ENCODE measurements around the gene LRRC56. TPM values are rescaled to one million over a fixed set of nuclear protein-coding genes. Genes with fewer than 3 reads are reported as not detected.

LRRC56 gene
- total and polyA plus RNA-seq, 2 of the 13 experiments (the other 11 are each of a cell fraction or from before 2014, with no cell fraction given) = 0.11 to 0.29 TPM

DNA sequence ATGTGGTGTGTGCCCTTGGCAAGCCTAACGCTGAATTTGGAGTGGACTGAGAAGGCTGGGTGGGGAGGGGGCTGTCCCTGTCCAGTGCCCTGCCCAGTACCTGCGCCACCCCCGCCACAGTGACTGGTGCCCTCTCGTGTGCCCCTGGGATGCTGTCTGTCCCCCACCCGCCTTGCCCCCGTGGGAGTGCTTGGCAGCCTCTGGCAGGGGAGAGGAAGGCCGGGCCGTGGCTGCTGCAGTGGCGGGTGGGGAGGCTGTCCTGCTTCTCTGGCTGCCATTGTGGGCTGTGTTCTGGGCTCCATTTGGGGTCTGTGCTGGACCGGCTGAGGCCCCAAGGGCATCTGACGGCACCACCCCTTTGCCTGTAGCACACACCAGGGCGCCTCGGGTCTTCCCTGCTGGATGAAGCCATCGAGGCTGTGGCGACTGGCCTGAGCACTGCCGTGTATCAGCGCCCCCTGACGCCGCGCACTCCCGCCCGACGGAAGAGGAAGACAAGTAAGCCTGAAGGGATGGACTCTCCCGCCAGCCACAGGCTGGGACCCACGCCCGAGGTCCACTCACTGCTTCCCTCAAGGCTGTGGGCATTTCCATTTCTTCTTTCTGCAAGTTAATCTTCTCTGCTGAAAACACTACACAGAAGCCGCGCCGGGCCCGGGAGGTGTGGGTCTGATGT, 60.8 kb downstream of the LRRC56 start:
- FAIRE-seq (no peak), DNase-seq (ENCODE audit: low spot score) (no peak), ATAC-seq (no peak)
- CTCF ChIA-PET (ENCODE audit: low intra/inter-chr PET ratio, low total read pairs) = no interaction called here
- H2AFZ ChIP-seq (ENCODE audit: low read length) = no peak overlapping the region
- H3K4me2 ChIP-seq (ENCODE audit: low read depth, low read length) = no peak overlapping the region
- BruUV-seq (replicated peaks) = no TSS peak
- no peak overlapping the region for H3K27ac ChIP-seq (ENCODE audit: extremely low read length, insufficient read depth, low read length)
- in situ Hi-C loops (cut with HindIII; ENCODE audit: extremely low pct_ligation_motif_present, low pct_unique_long_range_greater_than_20kb) (loop anchor here (5.0 kb wide), 1 partner anchor 41 kb away; no protein-coding TSS in a partner anchor), intact Hi-C loops (cut with micrococcal nuclease; ENCODE audit: unreplicated experiment) (no loop called here)
- no peak overlapping the region for H3K4me3 ChIP-seq (replicated peaks in 1 of 3; ENCODE audit: insufficient read depth in 1 of 3, low read depth in 2 of 3, low read length in 3 of 3)
- POLR2A ChIA-PET = no interaction called here
- H4K20me1 ChIP-seq (ENCODE audit: insufficient read depth, low read length) = peaks cover 4% of the 10 kb centered on the region; the same call in 1 of the 2 replicates
- peaks cover 45 to 87% of the 10 kb centered on the region in 2 experiments for H3K36me3 ChIP-seq (replicated peaks in 1 of 2; ENCODE audit: control insufficient read depth in 1 of 2, insufficient read depth in 2 of 2, low read length in 2 of 2)
- H3K27me3 ChIP-seq (ENCODE audit: control insufficient read depth in 1 of 2, insufficient read depth in 2 of 2, low read length in 2 of 2) = no peaks in the 10 kb centered on the region
- H3K4me1 ChIP-seq (ENCODE audit: insufficient read depth, low read length) = peaks cover 12% of the 10 kb centered on the region
- no peak overlapping the region for H3K9ac ChIP-seq (ENCODE audit: insufficient read depth, low read depth, low read length)
- WGBS (ENCODE audit: low lambda C conversion rate) = 97% methylated on average over 25 of the region's 30 CpGs
- peaks cover 2% of the 10 kb centered on the region for H3K79me2 ChIP-seq (ENCODE audit: insufficient read depth, low read length)
- TF ChIP-seq AGO2 (optimal IDR thresholded peaks at IDR 0.05; ENCODE audit: low read depth, low read length) (peak; percentile 84), ZC3H4 (CRISPR knock-in tag; IDR thresholded peaks at IDR 0.05; ENCODE audit: borderline replicate concordance) (no peak), RBFOX2 (IDR thresholded peaks at IDR 0.05; ENCODE audit: low read depth, low read length) (0 out of 2 replicates have a peak, but pooled peaks have one; percentile 23)
- no peaks in the 10 kb centered on the region for H3K9me3 ChIP-seq (ENCODE audit: low read length)

DNA sequence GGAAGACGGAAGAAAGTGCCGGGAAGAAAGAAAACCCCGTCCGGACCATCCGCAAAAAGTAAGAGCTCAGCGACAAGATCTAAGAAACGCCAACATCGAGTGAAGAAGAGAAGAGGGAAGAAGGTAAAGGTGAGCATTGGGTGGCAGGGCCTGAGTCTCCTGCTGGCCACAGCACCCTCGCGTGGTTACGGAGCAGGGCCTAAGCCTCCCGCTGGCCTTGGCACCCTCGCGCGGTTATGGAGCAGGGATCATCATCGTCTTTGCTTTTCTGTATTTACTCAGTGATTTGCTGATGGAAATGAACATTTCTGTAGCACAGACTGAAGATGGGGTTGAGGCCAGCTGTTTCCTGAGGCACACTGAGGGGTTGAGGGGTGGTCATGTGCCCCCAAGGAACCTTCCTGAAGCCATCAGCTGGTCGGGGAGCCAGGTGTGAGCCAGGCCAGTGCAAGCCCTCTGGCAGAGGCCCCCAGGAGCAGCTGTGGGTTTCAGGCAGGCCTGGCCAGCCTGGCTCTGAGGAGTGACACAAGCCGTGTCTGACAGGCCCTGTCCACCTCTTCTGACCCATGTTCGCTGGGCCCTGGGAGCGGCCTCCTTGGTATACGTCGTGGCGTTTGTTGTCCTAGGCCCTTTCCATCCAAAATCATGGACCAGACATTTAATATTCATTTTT, 64.4 kb downstream of the LRRC56 start:
- POLR2A ChIA-PET = interaction anchor here (1.2 kb wide), 1 partner anchor 24 kb away, joined by 3 read pairs; no protein-coding TSS in a partner anchor
- no peak overlapping the region for H3K9ac ChIP-seq (ENCODE audit: insufficient read depth, low read depth, low read length)
- no peaks in the 10 kb centered on the region for H3K9me3 ChIP-seq (ENCODE audit: low read length)
- DNase-seq (ENCODE audit: low spot score) = no peak
- 95% methylated on average over 22 of the region's 23 CpGs for WGBS (ENCODE audit: low lambda C conversion rate)
- H2AFZ ChIP-seq (ENCODE audit: low read length) = no peak overlapping the region
- no peaks in the 10 kb centered on the region for H3K79me2 ChIP-seq (ENCODE audit: insufficient read depth, low read length)
- no peaks in the 10 kb centered on the region for H3K27me3 ChIP-seq (ENCODE audit: control insufficient read depth in 1 of 2, insufficient read depth in 2 of 2, low read length in 2 of 2)
- H3K4me2 ChIP-seq (ENCODE audit: low read depth, low read length) = no peak overlapping the region
- no TSS peak for BruUV-seq (replicated peaks)
- in situ Hi-C loops (cut with HindIII; ENCODE audit: extremely low pct_ligation_motif_present, low pct_unique_long_range_greater_than_20kb) = no loop called here
- intact Hi-C loops (cut with micrococcal nuclease; ENCODE audit: unreplicated experiment) = no loop called here
- H3K27ac ChIP-seq (ENCODE audit: extremely low read length, insufficient read depth, low read length) = no peak overlapping the region
- H3K36me3 ChIP-seq (replicated peaks in 1 of 2; ENCODE audit: control insufficient read depth in 1 of 2, insufficient read depth in 2 of 2, low read length in 2 of 2) = peaks cover 48 to 84% of the 10 kb centered on the region in 2 experiments
- H4K20me1 ChIP-seq (ENCODE audit: insufficient read depth, low read length) = 0 out of 2 replicates have a peak, but pooled peaks cover 4% of the 10 kb centered on the region
- FAIRE-seq = no peak
- no peak overlapping the region for H3K4me3 ChIP-seq (replicated peaks in 1 of 3; ENCODE audit: insufficient read depth in 1 of 3, low read depth in 2 of 3, low read length in 3 of 3)
- no peaks in the 10 kb centered on the region for H3K4me1 ChIP-seq (ENCODE audit: insufficient read depth, low read length)
- ATAC-seq = peak; percentile 12; the same call in 2 of the 3 replicates
- CTCF ChIA-PET (ENCODE audit: low intra/inter-chr PET ratio, low total read pairs) = no interaction called here
- TF ChIP-seq ZNF33A (CRISPR knock-in tag; IDR thresholded peaks at IDR 0.05; ENCODE audit: borderline replicate concordance) (no peak), ZBTB38 (CRISPR knock-in tag; IDR thresholded peaks at IDR 0.05) (0 out of 2 replicates have a peak, but pooled peaks have one; percentile 29), MEF2D (CRISPR knock-in tag; IDR thresholded peaks at IDR 0.05) (no peak), RBM22 (optimal IDR thresholded peaks at IDR 0.05; ENCODE audit: low read length) (peak; percentile 75), MTA1 (CRISPR knock-in tag; IDR thresholded peaks at IDR 0.05; ENCODE audit: borderline replicate concordance) (no peak)
- TF ChIP-seq, protein P1, sequence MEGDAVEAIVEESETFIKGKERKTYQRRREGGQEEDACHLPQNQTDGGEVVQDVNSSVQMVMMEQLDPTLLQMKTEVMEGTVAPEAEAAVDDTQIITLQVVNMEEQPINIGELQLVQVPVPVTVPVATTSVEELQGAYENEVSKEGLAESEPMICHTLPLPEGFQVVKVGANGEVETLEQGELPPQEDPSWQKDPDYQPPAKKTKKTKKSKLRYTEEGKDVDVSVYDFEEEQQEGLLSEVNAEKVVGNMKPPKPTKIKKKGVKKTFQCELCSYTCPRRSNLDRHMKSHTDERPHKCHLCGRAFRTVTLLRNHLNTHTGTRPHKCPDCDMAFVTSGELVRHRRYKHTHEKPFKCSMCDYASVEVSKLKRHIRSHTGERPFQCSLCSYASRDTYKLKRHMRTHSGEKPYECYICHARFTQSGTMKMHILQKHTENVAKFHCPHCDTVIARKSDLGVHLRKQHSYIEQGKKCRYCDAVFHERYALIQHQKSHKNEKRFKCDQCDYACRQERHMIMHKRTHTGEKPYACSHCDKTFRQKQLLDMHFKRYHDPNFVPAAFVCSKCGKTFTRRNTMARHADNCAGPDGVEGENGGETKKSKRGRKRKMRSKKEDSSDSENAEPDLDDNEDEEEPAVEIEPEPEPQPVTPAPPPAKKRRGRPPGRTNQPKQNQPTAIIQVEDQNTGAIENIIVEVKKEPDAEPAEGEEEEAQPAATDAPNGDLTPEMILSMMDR (CRISPR knock-in tag; IDR thresholded peaks at IDR 0.05) = 0 out of 2 replicates have a peak, but pooled peaks have one; percentile 11
- TF ChIP-seq, protein P2, sequence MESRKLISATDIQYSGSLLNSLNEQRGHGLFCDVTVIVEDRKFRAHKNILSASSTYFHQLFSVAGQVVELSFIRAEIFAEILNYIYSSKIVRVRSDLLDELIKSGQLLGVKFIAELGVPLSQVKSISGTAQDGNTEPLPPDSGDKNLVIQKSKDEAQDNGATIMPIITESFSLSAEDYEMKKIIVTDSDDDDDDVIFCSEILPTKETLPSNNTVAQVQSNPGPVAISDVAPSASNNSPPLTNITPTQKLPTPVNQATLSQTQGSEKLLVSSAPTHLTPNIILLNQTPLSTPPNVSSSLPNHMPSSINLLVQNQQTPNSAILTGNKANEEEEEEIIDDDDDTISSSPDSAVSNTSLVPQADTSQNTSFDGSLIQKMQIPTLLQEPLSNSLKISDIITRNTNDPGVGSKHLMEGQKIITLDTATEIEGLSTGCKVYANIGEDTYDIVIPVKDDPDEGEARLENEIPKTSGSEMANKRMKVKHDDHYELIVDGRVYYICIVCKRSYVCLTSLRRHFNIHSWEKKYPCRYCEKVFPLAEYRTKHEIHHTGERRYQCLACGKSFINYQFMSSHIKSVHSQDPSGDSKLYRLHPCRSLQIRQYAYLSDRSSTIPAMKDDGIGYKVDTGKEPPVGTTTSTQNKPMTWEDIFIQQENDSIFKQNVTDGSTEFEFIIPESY (CRISPR knock-in tag; IDR thresholded peaks at IDR 0.05) = peak; percentile 98
